Measurements from ENCODE around the gene FGF1. TPM values are rescaled to one million over a fixed set of nuclear protein-coding genes. Genes with fewer than 3 reads are reported as not detected.

Gene FGF1
- total and polyA plus RNA-seq, 2 donors (not counting 3 experiments of a cell fraction or from before 2014, with no cell fraction given), result not detected

- intact Hi-C loops (cut with micrococcal nuclease) (no loop called here), dilution Hi-C loops (cut with MboI; ENCODE audit: extremely low pct_ligation_motif_present, low sequenced_read_pairs) (no loop called here)
- ChIA-PET POLR2A (no interaction called here), CTCF (interaction anchor here (2.7 to 3.8 kb wide), 2 partner anchors 13 to 57 kb away, joined by 9 to 12 read pairs; no protein-coding TSS in a partner anchor)
- Histone ChIP-seq H3K9ac (replicated peaks; ENCODE audit: extremely low read depth, insufficient read depth, low read length) (no peak overlapping the region), H2AFZ (ENCODE audit: low read depth, low read length) (no peak overlapping the region), H3K4me1 (ENCODE audit: control insufficient read depth, extremely low read depth, insufficient read depth, low read length) (peaks cover 12% of the 10 kb centered on the region), H3K27ac (ENCODE audit: insufficient read depth, low read depth, low read length) (no peak overlapping the region), H3K27me3 (ENCODE audit: control insufficient read depth in 2 of 2, insufficient read depth in 2 of 2, low read length in 2 of 2) (peaks cover 0 to 4% of the 10 kb centered on the region in 2 experiments), H3K79me2 (ENCODE audit: control insufficient read depth, insufficient read depth, low read length) (no peaks in the 10 kb centered on the region), H3K9me3 (replicated peaks; ENCODE audit: control insufficient read depth, insufficient read depth, low read length) (no peaks in the 10 kb centered on the region), H3K9me1 (replicated peaks; ENCODE audit: control insufficient read depth, extremely low read depth, insufficient read depth, low read length) (no peaks in the 10 kb centered on the region), H4K20me1 (replicated peaks; ENCODE audit: control insufficient read depth, extremely low read depth, insufficient read depth, low read length) (no peaks in the 10 kb centered on the region), H3K36me3 (ENCODE audit: control insufficient read depth in 2 of 2, extremely low read depth in 1 of 2, insufficient read depth in 2 of 2, low read length in 2 of 2) (no peaks in the 10 kb centered on the region), H3K4me3 (replicated peaks in 1 of 3; ENCODE audit: insufficient read depth in 1 of 3, low read depth in 1 of 3, low read length in 3 of 3) (no peak overlapping the region), H3K4me2 (ENCODE audit: insufficient read depth, low read length) (no peak overlapping the region)
- FAIRE-seq, result no peak
- TF ChIP-seq MYC (IDR thresholded peaks at IDR 0.05; ENCODE audit: low read depth, low read length) (no peak), POLR2A (IDR thresholded peaks at IDR 0.05; ENCODE audit: low read depth, low read length) (no peak), GATA2 (IDR thresholded peaks at IDR 0.05; ENCODE audit: insufficient read depth, insufficient read length, low read depth, low read length) (no peak), JUN (IDR thresholded peaks at IDR 0.05; ENCODE audit: borderline replicate concordance, insufficient read depth, insufficient read length, low read depth) (no peak), MAX (IDR thresholded peaks at IDR 0.05; ENCODE audit: insufficient read depth, insufficient read length) (no peak), EZH2 (IDR thresholded peaks at IDR 0.05; ENCODE audit: borderline replicate concordance, low read depth, low read length, severe bottlenecking) (no peak), POLR2AphosphoS5 (IDR thresholded peaks at IDR 0.05; ENCODE audit: insufficient read depth, low read depth, low read length) (no peak), CTCF (IDR thresholded peaks at IDR 0.05; ENCODE audit: extremely low read depth in 1 of 2, insufficient read depth in 1 of 2, low read depth in 1 of 2, low read length in 2 of 2) (no peak), FOS (IDR thresholded peaks at IDR 0.05; ENCODE audit: borderline replicate concordance, insufficient read depth, low read length) (no peak)
- DNase-seq (ENCODE audit: low read depth, low spot score), result no peak
- no TSS peak for BruUV-seq (replicated peaks)
Observed at GRCh38 chr5:142642427-142642826, 43.5 kb downstream of the FGF1 start.

Measured in endothelial cell of umbilical vein (primary cell).